ENCODE measurements around the gene MBOAT7.

MBOAT7 gene

DNA sequence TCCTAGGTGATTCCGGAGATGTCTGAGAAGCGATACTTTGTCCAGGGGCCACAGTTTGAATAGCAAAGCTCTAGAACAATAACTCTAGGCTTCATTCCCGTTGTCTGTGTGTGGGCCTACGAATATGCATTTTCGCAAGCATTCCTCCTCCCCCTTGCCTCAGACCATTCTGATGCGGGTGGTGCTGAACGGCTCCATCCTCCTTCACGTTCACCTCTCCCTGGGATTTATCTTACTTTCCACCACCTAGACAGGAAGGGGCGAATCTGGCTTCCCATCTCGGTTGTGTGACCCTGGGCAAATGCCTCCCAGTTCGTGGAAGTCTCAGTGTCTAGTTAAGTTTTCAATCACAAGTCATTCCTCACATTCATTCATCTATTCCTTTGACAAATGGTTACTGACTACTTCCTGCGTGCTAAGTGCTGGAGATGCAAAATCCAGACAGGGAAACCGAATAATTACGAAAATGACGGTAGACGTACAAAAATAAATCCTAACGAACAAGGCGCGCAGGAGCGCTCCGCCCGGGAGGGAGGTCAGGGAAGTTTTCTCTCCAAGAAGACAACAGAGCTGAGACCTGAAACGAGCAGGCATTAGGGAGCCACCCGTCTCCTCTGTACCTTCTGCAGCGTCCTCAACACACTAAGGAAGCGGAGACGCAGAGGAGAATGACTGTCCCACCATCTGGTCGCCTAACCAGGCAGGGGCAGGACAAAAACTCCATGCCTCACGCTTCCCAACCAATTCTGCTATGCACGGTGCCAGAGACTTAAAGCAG is 53.1 kb downstream of the MBOAT7 start:
- peak overlapping the region; percentile 87 for H3K4me2 ChIP-seq (ENCODE audit: low read length)
- H3K4me3 ChIP-seq (ENCODE audit: low read depth, low read length, poor library complexity, severe bottlenecking), result peak overlapping the region; percentile 69
- no peaks in the 10 kb centered on the region for H3K9me3 ChIP-seq (ENCODE audit: low read length)
- no peaks in the 10 kb centered on the region for H3K27me3 ChIP-seq (ENCODE audit: insufficient read depth, low read length)
- no peaks in the 10 kb centered on the region for H3F3A ChIP-seq (ENCODE audit: insufficient read depth, low read length)
- peaks cover 29% of the 10 kb centered on the region for H3K36me3 ChIP-seq (ENCODE audit: insufficient read depth, low read length)
- H4K20me1 ChIP-seq (ENCODE audit: insufficient read depth, low read length), result no peaks in the 10 kb centered on the region
- peaks cover 28% of the 10 kb centered on the region for H3K79me2 ChIP-seq (ENCODE audit: insufficient read depth, low read length)
- no peak overlapping the region for H3K27ac ChIP-seq (ENCODE audit: low read depth, low read length, poor library complexity, severe bottlenecking)
- TF ChIP-seq, protein P1, sequence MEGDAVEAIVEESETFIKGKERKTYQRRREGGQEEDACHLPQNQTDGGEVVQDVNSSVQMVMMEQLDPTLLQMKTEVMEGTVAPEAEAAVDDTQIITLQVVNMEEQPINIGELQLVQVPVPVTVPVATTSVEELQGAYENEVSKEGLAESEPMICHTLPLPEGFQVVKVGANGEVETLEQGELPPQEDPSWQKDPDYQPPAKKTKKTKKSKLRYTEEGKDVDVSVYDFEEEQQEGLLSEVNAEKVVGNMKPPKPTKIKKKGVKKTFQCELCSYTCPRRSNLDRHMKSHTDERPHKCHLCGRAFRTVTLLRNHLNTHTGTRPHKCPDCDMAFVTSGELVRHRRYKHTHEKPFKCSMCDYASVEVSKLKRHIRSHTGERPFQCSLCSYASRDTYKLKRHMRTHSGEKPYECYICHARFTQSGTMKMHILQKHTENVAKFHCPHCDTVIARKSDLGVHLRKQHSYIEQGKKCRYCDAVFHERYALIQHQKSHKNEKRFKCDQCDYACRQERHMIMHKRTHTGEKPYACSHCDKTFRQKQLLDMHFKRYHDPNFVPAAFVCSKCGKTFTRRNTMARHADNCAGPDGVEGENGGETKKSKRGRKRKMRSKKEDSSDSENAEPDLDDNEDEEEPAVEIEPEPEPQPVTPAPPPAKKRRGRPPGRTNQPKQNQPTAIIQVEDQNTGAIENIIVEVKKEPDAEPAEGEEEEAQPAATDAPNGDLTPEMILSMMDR (IDR thresholded peaks at IDR 0.05; ENCODE audit: low read length), result no peak
- TF ChIP-seq EZH2 (IDR thresholded peaks at IDR 0.05; ENCODE audit: borderline replicate concordance, low read length), result no peak
- H3K9ac ChIP-seq (ENCODE audit: low read length), result peak overlapping the region; percentile 69
- H3K9me2 ChIP-seq (ENCODE audit: low read depth, low read length), result no peaks in the 10 kb centered on the region
- peaks cover 26% of the 10 kb centered on the region for H3K4me1 ChIP-seq (ENCODE audit: insufficient read depth, low read length, severe bottlenecking)
- H2AFZ ChIP-seq (ENCODE audit: low read length), result no peak overlapping the region

DNA sequence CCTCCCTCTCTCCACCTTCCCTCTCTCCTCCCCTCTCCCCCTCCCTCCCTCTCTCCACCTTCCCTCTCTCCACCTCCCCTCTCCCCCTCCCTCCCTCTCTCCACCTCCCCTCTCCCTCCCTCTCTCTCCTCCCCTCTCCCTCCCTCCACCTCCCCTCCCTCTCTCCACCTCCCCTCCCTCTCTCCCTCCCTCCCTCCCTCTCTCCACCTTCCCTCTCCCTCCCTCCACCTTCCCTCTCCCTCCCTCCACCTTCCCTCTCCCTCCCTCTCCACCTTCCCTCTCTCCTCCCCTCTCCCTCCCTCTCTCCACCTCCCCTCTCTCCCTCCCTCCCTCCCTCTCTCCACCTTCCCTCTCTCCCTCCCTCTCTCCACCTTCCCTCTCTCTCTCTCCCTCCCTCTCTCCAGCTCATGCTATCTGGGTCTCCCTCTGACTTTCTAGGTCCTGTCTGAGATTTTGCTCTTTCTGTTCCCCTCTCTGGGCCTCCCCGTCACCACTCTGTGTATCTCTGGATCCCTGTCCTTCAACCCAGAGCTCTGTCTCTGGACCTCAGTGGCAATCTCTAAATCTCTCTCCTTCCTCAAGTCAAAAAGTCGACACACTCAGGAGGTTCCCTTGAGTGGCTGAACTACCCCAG is 55.3 kb downstream of the MBOAT7 start:
- H4K20me1 ChIP-seq (ENCODE audit: insufficient read depth, low read length), result no peaks in the 10 kb centered on the region
- H3K27ac ChIP-seq (ENCODE audit: low read depth, low read length, poor library complexity, severe bottlenecking), result no peak overlapping the region
- H3K4me2 ChIP-seq (ENCODE audit: low read length), result no peak overlapping the region
- H3K4me1 ChIP-seq (ENCODE audit: insufficient read depth, low read length, severe bottlenecking), result peaks cover 18% of the 10 kb centered on the region
- TF ChIP-seq, protein P1 (IDR thresholded peaks at IDR 0.05; ENCODE audit: low read length), result no peak
- TF ChIP-seq EZH2 (IDR thresholded peaks at IDR 0.05; ENCODE audit: borderline replicate concordance, low read length), result no peak
- H3K79me2 ChIP-seq (ENCODE audit: insufficient read depth, low read length), result peaks cover 8% of the 10 kb centered on the region
- H3K36me3 ChIP-seq (ENCODE audit: insufficient read depth, low read length), result peaks cover 27% of the 10 kb centered on the region
- no peak overlapping the region for H2AFZ ChIP-seq (ENCODE audit: low read length)
- no peak overlapping the region for H3K9ac ChIP-seq (ENCODE audit: low read length)
- no peaks in the 10 kb centered on the region for H3F3A ChIP-seq (ENCODE audit: insufficient read depth, low read length)
- H3K9me2 ChIP-seq (ENCODE audit: low read depth, low read length), result no peaks in the 10 kb centered on the region
- H3K27me3 ChIP-seq (ENCODE audit: insufficient read depth, low read length), result no peaks in the 10 kb centered on the region
- no peaks in the 10 kb centered on the region for H3K9me3 ChIP-seq (ENCODE audit: low read length)
- H3K4me3 ChIP-seq (ENCODE audit: low read depth, low read length, poor library complexity, severe bottlenecking), result no peak overlapping the region

GRCh38 chr19:54133312-54133956 is 55.9 kb downstream of the MBOAT7 start:
- Histone ChIP-seq H3K4me3 (ENCODE audit: low read depth, low read length, poor library complexity, severe bottlenecking) (no peak overlapping the region), H3K4me1 (ENCODE audit: insufficient read depth, low read length, severe bottlenecking) (peaks cover 12% of the 10 kb centered on the region)

More at GRCh38 chr19:54133312-54133956, 55.9 kb downstream of the MBOAT7 start:
- H3K27me3 ChIP-seq (ENCODE audit: insufficient read depth, low read length), result no peaks in the 10 kb centered on the region
- H3K27ac ChIP-seq (ENCODE audit: low read depth, low read length, poor library complexity, severe bottlenecking), result no peak overlapping the region
- H3K9ac ChIP-seq (ENCODE audit: low read length), result no peak overlapping the region
- H2AFZ ChIP-seq (ENCODE audit: low read length), result no peak overlapping the region
- H3K79me2 ChIP-seq (ENCODE audit: insufficient read depth, low read length), result peaks cover 2% of the 10 kb centered on the region; the same call in 1 of the 2 replicates
- no peaks in the 10 kb centered on the region for H3K9me3 ChIP-seq (ENCODE audit: low read length)
- H4K20me1 ChIP-seq (ENCODE audit: insufficient read depth, low read length), result no peaks in the 10 kb centered on the region
- no peaks in the 10 kb centered on the region for H3F3A ChIP-seq (ENCODE audit: insufficient read depth, low read length)
- no peak overlapping the region for H3K4me2 ChIP-seq (ENCODE audit: low read length)
- peaks cover 33% of the 10 kb centered on the region for H3K36me3 ChIP-seq (ENCODE audit: insufficient read depth, low read length)
- no peaks in the 10 kb centered on the region for H3K9me2 ChIP-seq (ENCODE audit: low read depth, low read length)
- TF ChIP-seq, protein P1 (IDR thresholded peaks at IDR 0.05; ENCODE audit: low read length), result no peak
- no peak for TF ChIP-seq EZH2 (IDR thresholded peaks at IDR 0.05; ENCODE audit: borderline replicate concordance, low read length)
